ENCODE results near the gene KCNK4. TPM values are rescaled to one million over a fixed set of nuclear protein-coding genes. Genes with fewer than 3 reads are reported as not detected.

KCNK4 gene
- total and polyA plus RNA-seq, 2 of the 13 experiments (the other 11 are each of a cell fraction or from before 2014, with no cell fraction given): not detected

- TF ChIP-seq CENPBD1 (CRISPR knock-in tag; IDR thresholded peaks at IDR 0.05; ENCODE audit: borderline replicate concordance, low read depth): no peak
- TF ChIP-seq TEF (CRISPR knock-in tag; IDR thresholded peaks at IDR 0.05): no peak
- TF ChIP-seq POLR2A (IDR thresholded peaks at IDR 0.05; ENCODE audit: insufficient read depth in 1 of 2, low read depth in 2 of 2, low read length in 2 of 2): peak in 1 of 2 experiments; percentile 83
- TF ChIP-seq HMG20A (CRISPR knock-in tag; IDR thresholded peaks at IDR 0.05; ENCODE audit: borderline replicate concordance): no peak
- TF ChIP-seq ZNF292 (CRISPR knock-in tag; IDR thresholded peaks at IDR 0.05; ENCODE audit: borderline replicate concordance, low read depth): no peak
- TF ChIP-seq, protein P1, sequence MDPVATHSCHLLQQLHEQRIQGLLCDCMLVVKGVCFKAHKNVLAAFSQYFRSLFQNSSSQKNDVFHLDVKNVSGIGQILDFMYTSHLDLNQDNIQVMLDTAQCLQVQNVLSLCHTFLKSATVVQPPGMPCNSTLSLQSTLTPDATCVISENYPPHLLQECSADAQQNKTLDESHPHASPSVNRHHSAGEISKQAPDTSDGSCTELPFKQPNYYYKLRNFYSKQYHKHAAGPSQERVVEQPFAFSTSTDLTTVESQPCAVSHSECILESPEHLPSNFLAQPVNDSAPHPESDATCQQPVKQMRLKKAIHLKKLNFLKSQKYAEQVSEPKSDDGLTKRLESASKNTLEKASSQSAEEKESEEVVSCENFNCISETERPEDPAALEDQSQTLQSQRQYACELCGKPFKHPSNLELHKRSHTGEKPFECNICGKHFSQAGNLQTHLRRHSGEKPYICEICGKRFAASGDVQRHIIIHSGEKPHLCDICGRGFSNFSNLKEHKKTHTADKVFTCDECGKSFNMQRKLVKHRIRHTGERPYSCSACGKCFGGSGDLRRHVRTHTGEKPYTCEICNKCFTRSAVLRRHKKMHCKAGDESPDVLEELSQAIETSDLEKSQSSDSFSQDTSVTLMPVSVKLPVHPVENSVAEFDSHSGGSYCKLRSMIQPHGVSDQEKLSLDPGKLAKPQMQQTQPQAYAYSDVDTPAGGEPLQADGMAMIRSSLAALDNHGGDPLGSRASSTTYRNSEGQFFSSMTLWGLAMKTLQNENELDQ (CRISPR knock-in tag; IDR thresholded peaks at IDR 0.05; ENCODE audit: borderline replicate concordance): no peak
- TF ChIP-seq TEAD2 (CRISPR knock-in tag; IDR thresholded peaks at IDR 0.05): no peak
- TF ChIP-seq, protein P2, sequence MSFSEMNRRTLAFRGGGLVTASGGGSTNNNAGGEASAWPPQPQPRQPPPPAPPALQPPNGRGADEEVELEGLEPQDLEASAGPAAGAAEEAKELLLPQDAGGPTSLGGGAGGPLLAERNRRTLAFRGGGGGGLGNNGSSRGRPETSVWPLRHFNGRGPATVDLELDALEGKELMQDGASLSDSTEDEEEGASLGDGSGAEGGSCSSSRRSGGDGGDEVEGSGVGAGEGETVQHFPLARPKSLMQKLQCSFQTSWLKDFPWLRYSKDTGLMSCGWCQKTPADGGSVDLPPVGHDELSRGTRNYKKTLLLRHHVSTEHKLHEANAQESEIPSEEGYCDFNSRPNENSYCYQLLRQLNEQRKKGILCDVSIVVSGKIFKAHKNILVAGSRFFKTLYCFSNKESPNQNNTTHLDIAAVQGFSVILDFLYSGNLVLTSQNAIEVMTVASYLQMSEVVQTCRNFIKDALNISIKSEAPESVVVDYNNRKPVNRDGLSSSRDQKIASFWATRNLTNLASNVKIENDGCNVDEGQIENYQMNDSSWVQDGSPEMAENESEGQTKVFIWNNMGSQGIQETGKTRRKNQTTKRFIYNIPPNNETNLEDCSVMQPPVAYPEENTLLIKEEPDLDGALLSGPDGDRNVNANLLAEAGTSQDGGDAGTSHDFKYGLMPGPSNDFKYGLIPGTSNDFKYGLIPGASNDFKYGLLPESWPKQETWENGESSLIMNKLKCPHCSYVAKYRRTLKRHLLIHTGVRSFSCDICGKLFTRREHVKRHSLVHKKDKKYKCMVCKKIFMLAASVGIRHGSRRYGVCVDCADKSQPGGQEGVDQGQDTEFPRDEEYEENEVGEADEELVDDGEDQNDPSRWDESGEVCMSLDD (CRISPR knock-in tag; IDR thresholded peaks at IDR 0.05; ENCODE audit: borderline replicate concordance): 0 out of 2 replicates have a peak, but pooled peaks have one; percentile 31
- no peak for TF ChIP-seq RFX1 (IDR thresholded peaks at IDR 0.05)
- TF ChIP-seq ELF4 (CRISPR knock-in tag; IDR thresholded peaks at IDR 0.05; ENCODE audit: borderline replicate concordance): peak; percentile 92; the same call in 1 of the 2 replicates
- TF ChIP-seq CBX5 (CRISPR knock-in tag; IDR thresholded peaks at IDR 0.05; ENCODE audit: borderline replicate concordance): no peak
- TF ChIP-seq, protein P3, sequence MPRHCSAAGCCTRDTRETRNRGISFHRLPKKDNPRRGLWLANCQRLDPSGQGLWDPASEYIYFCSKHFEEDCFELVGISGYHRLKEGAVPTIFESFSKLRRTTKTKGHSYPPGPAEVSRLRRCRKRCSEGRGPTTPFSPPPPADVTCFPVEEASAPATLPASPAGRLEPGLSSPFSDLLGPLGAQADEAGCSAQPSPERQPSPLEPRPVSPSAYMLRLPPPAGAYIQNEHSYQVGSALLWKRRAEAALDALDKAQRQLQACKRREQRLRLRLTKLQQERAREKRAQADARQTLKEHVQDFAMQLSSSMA (CRISPR knock-in tag; IDR thresholded peaks at IDR 0.05): no peak
- no peak for TF ChIP-seq PRDM4 (CRISPR knock-in tag; IDR thresholded peaks at IDR 0.05; ENCODE audit: borderline replicate concordance)
- no peak; the same call in 1 of the 2 replicates for TF ChIP-seq RARA (CRISPR knock-in tag; IDR thresholded peaks at IDR 0.05)
- TF ChIP-seq ZGPAT (CRISPR knock-in tag; IDR thresholded peaks at IDR 0.05): no peak
- peak; percentile 81; the same call in 1 of the 2 replicates for TF ChIP-seq ZBTB3 (CRISPR knock-in tag; IDR thresholded peaks at IDR 0.05; ENCODE audit: borderline replicate concordance, low read depth)
- peak; percentile 88; the same call in 1 of the 2 replicates for TF ChIP-seq ZNF34 (CRISPR knock-in tag; IDR thresholded peaks at IDR 0.05; ENCODE audit: borderline replicate concordance)
Observed at GRCh38 chr11:64317961-64318765, 27.1 kb downstream of the KCNK4 start, which contains the start of gene PRDX5 (continued).

Measured in HepG2 (cell line).